ENCODE measurements around the gene NAA25. TPM values are rescaled to one million over a fixed set of nuclear protein-coding genes. Genes with fewer than 3 reads are reported as not detected.

The NAA25 gene
- total and polyA plus RNA-seq, 8 donors = 2.3 to 72.6 (median 11.3) TPM

- Histone ChIP-seq H3K4me1 (peaks cover 0 to 4% (median 0%) of the 10 kb centered on the region in 4 donors), H3K27me3 (no peaks in the 10 kb centered on the region), H3K36me3 (no peaks in the 10 kb centered on the region), H3K9me3 (no peaks in the 10 kb centered on the region), H3K27ac (no peak overlapping the region), H3K4me3 (no peak overlapping the region)
- intact Hi-C loops (cut with DNase I; ENCODE audit: low total_unique reads) = no loop called here
- WGBS, 5 donors = 64 to 76% (median 67%) methylated on average over 2 of the region's 2 CpGs
- DNase-seq = no peak
- TF ChIP-seq POLR2A (IDR thresholded peaks at IDR 0.05) (no peak), CTCF (IDR thresholded peaks at IDR 0.05) (no peak), EP300 (IDR thresholded peaks at IDR 0.05) (no peak), POLR2AphosphoS5 (IDR thresholded peaks at IDR 0.05) (no peak)
Measured at GRCh38 chr12:111984820-111985219, 123.8 kb downstream of the NAA25 start.

- peaks cover 0 to 7% (median 0%) of the 10 kb centered on the region in 4 donors for H3K36me3 ChIP-seq
- H3K4me3 ChIP-seq = no peak overlapping the region
- intact Hi-C loops (cut with DNase I; ENCODE audit: low total_unique reads) = no loop called here
- no peaks in the 10 kb centered on the region for H3K27me3 ChIP-seq
- no peak for TF ChIP-seq CTCF (IDR thresholded peaks at IDR 0.05)
- TF ChIP-seq POLR2A (IDR thresholded peaks at IDR 0.05) = no peak
- TF ChIP-seq EP300 (IDR thresholded peaks at IDR 0.05) = no peak
- no peak for TF ChIP-seq POLR2AphosphoS5 (IDR thresholded peaks at IDR 0.05)
- 82 to 100% (median 96%) methylated on average over 2 of the region's 2 CpGs for WGBS, 5 donors
- H3K27ac ChIP-seq = no peak overlapping the region
- no peak for DNase-seq
- no peaks in the 10 kb centered on the region for H3K4me1 ChIP-seq
- no peaks in the 10 kb centered on the region for H3K9me3 ChIP-seq
Measured at GRCh38 chr12:111981987-111982386, 126.6 kb downstream of the NAA25 start.

- H3K27ac ChIP-seq = no peak overlapping the region
- no peak for TF ChIP-seq CTCF (IDR thresholded peaks at IDR 0.05)
- no peak for TF ChIP-seq POLR2A (IDR thresholded peaks at IDR 0.05)
- TF ChIP-seq EP300 (IDR thresholded peaks at IDR 0.05) = no peak
- TF ChIP-seq POLR2AphosphoS5 (IDR thresholded peaks at IDR 0.05) = no peak
- no peak overlapping the region for H3K4me3 ChIP-seq
- H3K4me1 ChIP-seq = no peaks in the 10 kb centered on the region
- intact Hi-C loops (cut with DNase I; ENCODE audit: low total_unique reads) = no loop called here
- 54 to 76% (median 63%) methylated on average over 5 of the region's 5 CpGs for WGBS, 5 donors
- no peaks in the 10 kb centered on the region for H3K9me3 ChIP-seq
- H3K36me3 ChIP-seq = peaks cover 0 to 7% (median 0%) of the 10 kb centered on the region in 4 donors
- DNase-seq = no peak
- no peaks in the 10 kb centered on the region for H3K27me3 ChIP-seq
Measured at GRCh38 chr12:111980598-111980997, 128.0 kb downstream of the NAA25 start.

- Histone ChIP-seq H3K4me3 (no peak overlapping the region), H3K4me1 (no peaks in the 10 kb centered on the region), H3K27ac (no peak overlapping the region), H3K27me3 (no peaks in the 10 kb centered on the region), H3K9me3 (no peaks in the 10 kb centered on the region), H3K36me3 (peaks cover 0 to 7% (median 0%) of the 10 kb centered on the region in 4 donors)
- no peak for TF ChIP-seq POLR2AphosphoS5 (IDR thresholded peaks at IDR 0.05)
- TF ChIP-seq POLR2A (IDR thresholded peaks at IDR 0.05) = no peak
- no peak for TF ChIP-seq CTCF (IDR thresholded peaks at IDR 0.05)
- intact Hi-C loops (cut with DNase I; ENCODE audit: low total_unique reads) = no loop called here
- no peak for DNase-seq
Measured at GRCh38 chr12:111978545-111978944, 130.0 kb downstream of the NAA25 start.
